Measurements from ENCODE around the gene EXOC6. TPM values are rescaled to one million over a fixed set of nuclear protein-coding genes. Genes with fewer than 3 reads are reported as not detected.

EXOC6 gene
- total and polyA plus RNA-seq, 2 donors from 2014 or later: 9.5 to 17.0 TPM

DNA sequence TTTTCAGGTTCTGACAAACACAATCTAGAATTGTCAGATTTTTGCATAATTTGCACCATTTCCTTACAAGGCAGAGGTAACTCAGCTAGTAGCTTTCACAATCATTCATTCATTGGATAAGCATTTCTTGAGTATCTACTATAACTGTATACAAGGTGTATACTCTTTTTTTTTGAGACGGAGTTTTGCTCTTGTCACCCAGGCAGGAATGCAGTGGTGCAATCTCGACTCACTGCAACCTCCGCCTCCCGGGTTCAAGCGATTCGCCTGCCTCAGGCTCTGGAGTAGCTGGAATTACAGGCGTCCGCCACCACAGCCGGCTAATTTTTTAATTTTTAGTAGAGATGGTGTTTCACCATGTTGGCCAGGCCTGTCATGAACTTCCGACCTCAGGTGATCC lies 16.2 kb upstream of the EXOC6 start:
- Histone ChIP-seq H3K4me1 (ENCODE audit: control insufficient read depth in 2 of 3, insufficient read depth in 2 of 3, low read depth in 1 of 3, low read length in 3 of 3) (no peaks in the 10 kb centered on the region), H3K36me3 (ENCODE audit: control insufficient read depth in 2 of 3, insufficient read depth in 3 of 3, low read length in 3 of 3) (no peaks in the 10 kb centered on the region), H3K4me3 (ENCODE audit: low read length in 3 of 3) (no peak overlapping the region), H3K9ac (ENCODE audit: low read length in 3 of 3) (no peak overlapping the region), H3K9me3 (ENCODE audit: control insufficient read depth in 2 of 3, insufficient read depth in 1 of 3, low read length in 3 of 3) (no peaks in the 10 kb centered on the region), H3K27me3 (ENCODE audit: control insufficient read depth, insufficient read depth, low read length) (no peaks in the 10 kb centered on the region), H3K27ac (ENCODE audit: low read depth in 2 of 2, low read length in 2 of 2) (no peak overlapping the region)
- intact Hi-C loops (cut with DNase I): no loop called here
- TF ChIP-seq, protein P1, sequence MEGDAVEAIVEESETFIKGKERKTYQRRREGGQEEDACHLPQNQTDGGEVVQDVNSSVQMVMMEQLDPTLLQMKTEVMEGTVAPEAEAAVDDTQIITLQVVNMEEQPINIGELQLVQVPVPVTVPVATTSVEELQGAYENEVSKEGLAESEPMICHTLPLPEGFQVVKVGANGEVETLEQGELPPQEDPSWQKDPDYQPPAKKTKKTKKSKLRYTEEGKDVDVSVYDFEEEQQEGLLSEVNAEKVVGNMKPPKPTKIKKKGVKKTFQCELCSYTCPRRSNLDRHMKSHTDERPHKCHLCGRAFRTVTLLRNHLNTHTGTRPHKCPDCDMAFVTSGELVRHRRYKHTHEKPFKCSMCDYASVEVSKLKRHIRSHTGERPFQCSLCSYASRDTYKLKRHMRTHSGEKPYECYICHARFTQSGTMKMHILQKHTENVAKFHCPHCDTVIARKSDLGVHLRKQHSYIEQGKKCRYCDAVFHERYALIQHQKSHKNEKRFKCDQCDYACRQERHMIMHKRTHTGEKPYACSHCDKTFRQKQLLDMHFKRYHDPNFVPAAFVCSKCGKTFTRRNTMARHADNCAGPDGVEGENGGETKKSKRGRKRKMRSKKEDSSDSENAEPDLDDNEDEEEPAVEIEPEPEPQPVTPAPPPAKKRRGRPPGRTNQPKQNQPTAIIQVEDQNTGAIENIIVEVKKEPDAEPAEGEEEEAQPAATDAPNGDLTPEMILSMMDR (IDR thresholded peaks at IDR 0.05; ENCODE audit: borderline replicate concordance, extremely low read depth, insufficient read depth): no peak
- FAIRE-seq (no peak), DNase-seq (no peak)

DNA sequence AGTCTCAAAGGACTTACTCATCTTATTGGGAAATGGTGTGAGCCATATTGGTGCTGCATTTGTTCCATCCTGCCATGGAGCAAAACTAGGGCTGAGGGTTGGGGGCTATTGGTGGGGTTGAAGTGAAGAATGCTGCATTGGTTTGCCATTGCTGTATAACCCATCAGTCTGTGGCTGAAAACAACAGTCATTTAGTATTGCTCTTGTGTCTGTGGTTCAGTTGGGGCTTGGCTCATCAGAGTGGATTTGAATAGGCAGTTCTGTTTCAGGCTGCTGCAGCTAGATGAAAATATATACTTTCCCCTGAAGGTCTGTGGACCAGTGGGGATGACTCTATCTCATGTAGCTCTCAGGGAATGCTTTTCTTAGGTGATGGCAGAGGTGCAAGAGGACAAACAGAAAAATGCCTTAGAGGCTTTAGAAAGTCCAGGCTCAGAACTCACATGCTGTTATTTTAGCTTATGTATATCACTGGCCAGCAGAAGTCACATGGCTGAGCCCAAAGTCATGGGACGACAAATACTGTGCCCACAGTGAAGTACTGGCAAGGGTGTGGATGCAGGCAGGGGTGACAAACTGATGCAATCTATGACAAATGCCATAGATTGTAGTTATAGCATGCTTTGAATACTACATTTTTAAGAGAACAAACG lies 15.2 kb upstream of the EXOC6 start:
- no peak overlapping the region for H3K4me3 ChIP-seq (ENCODE audit: low read length in 3 of 3)
- H3K36me3 ChIP-seq (ENCODE audit: control insufficient read depth in 2 of 3, insufficient read depth in 3 of 3, low read length in 3 of 3): no peaks in the 10 kb centered on the region
- no peak for FAIRE-seq
- no peaks in the 10 kb centered on the region for H3K4me1 ChIP-seq (ENCODE audit: control insufficient read depth in 2 of 3, insufficient read depth in 2 of 3, low read depth in 1 of 3, low read length in 3 of 3)
- H3K27ac ChIP-seq (ENCODE audit: low read depth in 2 of 2, low read length in 2 of 2): no peak overlapping the region
- no peaks in the 10 kb centered on the region for H3K9me3 ChIP-seq (ENCODE audit: control insufficient read depth in 2 of 3, insufficient read depth in 1 of 3, low read length in 3 of 3)
- TF ChIP-seq, protein P1 (IDR thresholded peaks at IDR 0.05; ENCODE audit: borderline replicate concordance, extremely low read depth, insufficient read depth): no peak
- no peak for DNase-seq
- no peaks in the 10 kb centered on the region for H3K27me3 ChIP-seq (ENCODE audit: control insufficient read depth, insufficient read depth, low read length)
- no peak overlapping the region for H3K9ac ChIP-seq (ENCODE audit: low read length in 3 of 3)
- intact Hi-C loops (cut with DNase I): no loop called here

DNA sequence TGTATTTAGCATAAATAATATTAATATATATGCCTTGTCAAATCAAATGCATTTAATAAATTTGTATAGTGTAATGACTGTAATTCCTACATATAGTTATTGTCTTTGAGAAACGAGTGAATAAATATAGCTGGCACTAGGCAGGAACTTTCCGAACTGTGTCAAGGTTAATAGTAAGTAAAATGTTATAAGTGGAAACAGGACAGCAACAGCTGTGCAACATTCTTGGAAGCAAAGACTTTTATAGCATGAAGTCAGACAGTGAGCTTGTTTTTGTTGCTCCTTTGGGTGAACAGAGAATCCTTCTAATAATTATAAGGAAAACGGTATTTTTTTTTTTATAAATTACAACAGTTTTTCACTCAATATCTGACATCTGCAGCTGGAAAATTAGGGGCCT lies 14.0 kb upstream of the EXOC6 start:
- no peaks in the 10 kb centered on the region for H3K27me3 ChIP-seq (ENCODE audit: control insufficient read depth, insufficient read depth, low read length)
- no peaks in the 10 kb centered on the region for H3K9me3 ChIP-seq (ENCODE audit: control insufficient read depth in 2 of 3, insufficient read depth in 1 of 3, low read length in 3 of 3)
- H3K27ac ChIP-seq (ENCODE audit: low read depth in 2 of 2, low read length in 2 of 2): no peak overlapping the region
- no peak overlapping the region for H3K4me3 ChIP-seq (ENCODE audit: low read length in 3 of 3)
- DNase-seq: no peak
- no peaks in the 10 kb centered on the region for H3K4me1 ChIP-seq (ENCODE audit: control insufficient read depth in 2 of 3, insufficient read depth in 2 of 3, low read depth in 1 of 3, low read length in 3 of 3)
- TF ChIP-seq, protein P1 (IDR thresholded peaks at IDR 0.05; ENCODE audit: borderline replicate concordance, extremely low read depth, insufficient read depth): no peak
- H3K9ac ChIP-seq (ENCODE audit: low read length in 3 of 3): no peak overlapping the region
- no peak for FAIRE-seq
- H3K36me3 ChIP-seq (ENCODE audit: control insufficient read depth in 2 of 3, insufficient read depth in 3 of 3, low read length in 3 of 3): no peaks in the 10 kb centered on the region
- intact Hi-C loops (cut with DNase I): no loop called here

DNA sequence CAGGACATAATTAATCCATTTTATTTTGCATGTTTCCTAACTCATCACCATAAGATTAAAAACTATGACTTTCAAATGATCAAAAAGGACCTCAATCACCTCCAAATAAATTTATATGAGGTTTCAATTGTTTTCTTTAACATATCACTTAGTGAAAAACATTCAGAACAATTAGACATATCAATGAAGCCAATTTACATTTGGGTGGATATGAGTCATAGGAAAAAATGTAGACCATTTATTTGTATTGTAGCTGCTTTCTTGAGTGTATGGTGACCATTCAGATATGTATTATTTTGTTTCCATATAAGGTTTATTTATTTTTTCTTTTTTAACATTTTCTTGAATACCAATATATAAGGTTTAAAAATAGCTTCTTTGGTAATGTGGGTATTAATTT lies 13.3 kb upstream of the EXOC6 start:
- intact Hi-C loops (cut with DNase I): no loop called here
- Histone ChIP-seq H3K27ac (ENCODE audit: low read depth in 2 of 2, low read length in 2 of 2) (no peak overlapping the region), H3K27me3 (ENCODE audit: control insufficient read depth, insufficient read depth, low read length) (no peaks in the 10 kb centered on the region), H3K9me3 (ENCODE audit: control insufficient read depth in 2 of 3, insufficient read depth in 1 of 3, low read length in 3 of 3) (no peaks in the 10 kb centered on the region), H3K4me1 (ENCODE audit: control insufficient read depth in 2 of 3, insufficient read depth in 2 of 3, low read depth in 1 of 3, low read length in 3 of 3) (no peaks in the 10 kb centered on the region), H3K36me3 (ENCODE audit: control insufficient read depth in 2 of 3, insufficient read depth in 3 of 3, low read length in 3 of 3) (no peaks in the 10 kb centered on the region), H3K9ac (ENCODE audit: low read length in 3 of 3) (no peak overlapping the region), H3K4me3 (ENCODE audit: low read length in 3 of 3) (no peak overlapping the region)
- DNase-seq: no peak
- TF ChIP-seq, protein P1 (IDR thresholded peaks at IDR 0.05; ENCODE audit: borderline replicate concordance, extremely low read depth, insufficient read depth): no peak
- FAIRE-seq: no peak

Data from kidney (tissue), 14 donors.